ENCODE results near the gene CNTROB. TPM values are rescaled to one million over a fixed set of nuclear protein-coding genes. Genes with fewer than 3 reads are reported as not detected.
A peak's percentile ranks its signal among the peaks of the same experiment; 100 is the strongest.

Gene CNTROB
- total RNA-seq, 1 experiment from 2014 or later = 35.7 TPM

DNA sequence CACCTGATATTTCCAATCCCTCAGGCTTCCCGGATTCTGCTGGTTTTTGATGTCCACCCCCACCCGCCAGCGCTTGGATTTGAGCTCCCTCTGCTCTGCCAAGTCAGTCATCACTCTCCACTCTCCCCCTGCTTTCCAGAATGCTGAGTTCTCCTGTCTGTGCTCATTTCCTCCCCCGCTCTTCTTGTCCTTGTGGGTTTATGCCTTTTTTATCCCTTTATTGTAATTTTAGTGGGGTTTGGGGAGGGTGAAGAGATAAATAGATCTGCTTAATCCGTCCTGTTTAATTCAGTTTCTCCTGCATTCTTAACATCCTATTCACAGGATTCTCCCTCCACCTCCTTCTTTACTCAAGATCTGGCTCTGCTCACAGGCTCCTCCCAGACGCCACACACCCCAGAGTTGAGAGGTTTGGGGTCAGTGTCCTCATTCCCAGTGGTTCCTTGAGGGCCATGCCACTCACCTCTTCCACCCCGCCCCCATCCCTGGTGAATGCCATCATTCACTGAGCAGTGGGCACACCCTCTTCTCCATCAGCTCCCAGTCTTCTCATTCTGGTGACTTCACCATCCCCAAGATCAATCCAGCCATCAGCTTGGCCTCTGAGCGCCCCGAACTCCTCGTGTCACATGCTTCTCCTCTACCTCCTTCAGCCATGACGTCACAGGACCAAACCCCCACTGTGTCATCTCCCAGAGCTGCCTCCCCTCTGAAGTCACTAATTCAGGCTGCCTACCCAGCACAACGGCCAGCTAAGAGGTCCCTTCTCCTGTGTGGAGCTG is 55.3 kb downstream of the CNTROB start:
- no peak for DNase-seq (ENCODE audit: low read depth)

DNA sequence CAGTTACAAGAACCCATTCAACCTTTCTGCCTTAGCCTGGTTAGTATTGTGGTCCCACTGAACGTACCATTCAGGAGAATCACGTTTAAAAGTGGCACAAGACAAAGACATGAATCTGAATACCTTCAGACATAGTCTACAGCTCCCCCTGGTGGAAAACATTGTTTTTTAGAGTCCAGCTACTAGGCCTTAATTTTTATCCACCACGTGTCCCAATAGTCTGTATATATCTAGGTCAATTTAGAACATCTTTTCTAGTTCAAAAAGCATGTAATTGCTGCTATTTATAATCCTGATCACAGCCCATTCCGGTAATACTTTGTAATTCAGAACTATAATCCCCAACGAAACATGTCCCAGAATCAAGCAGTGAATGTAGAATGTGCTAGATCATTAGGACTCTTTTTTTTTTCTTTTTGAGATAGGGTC is 56.8 kb downstream of the CNTROB start:
- DNase-seq (ENCODE audit: low read depth) = peak; percentile 85

DNA sequence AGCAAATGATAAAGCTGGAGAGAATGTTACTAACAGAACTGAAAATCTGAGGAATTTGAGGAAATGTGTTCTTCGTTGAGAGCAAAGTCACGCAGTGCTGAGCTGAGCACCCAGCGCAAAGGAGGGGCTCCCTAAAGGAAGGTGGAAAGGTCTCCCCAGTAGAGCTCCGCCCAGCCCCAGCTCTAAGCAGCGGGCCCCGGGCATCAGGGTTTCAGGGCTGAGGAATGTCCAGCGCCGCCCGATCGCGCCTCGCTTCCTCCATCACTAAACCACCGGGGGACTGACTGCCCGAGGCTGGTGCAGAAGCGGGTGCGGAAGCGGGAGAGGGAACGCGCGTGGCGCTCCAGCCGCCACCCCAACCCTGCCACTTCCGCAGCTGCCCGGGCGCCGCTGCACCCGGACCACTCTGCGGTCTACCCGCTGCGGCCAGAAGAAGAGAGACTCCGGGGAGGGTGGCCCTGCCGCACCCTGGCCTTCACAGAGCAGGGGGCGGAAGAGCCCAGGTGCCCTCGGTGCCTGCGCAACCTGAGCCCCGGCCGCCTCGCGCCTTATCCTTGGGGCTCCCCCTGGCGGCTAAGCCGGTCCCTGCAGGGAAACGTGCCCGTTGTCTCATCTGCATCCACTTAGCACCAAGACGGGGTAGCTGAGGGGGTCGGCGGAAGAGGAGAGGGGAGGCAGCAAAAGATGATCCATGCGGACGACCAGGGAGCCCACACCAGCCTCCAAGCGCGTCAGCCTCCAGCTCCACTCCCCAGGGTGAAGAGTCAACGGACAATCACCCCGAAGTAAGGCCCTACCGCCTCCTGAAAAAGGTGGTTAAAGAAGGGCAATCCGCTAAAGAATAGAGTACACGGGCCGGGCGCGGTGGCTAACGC is 58.0 kb downstream of the CNTROB start:
- DNase-seq (ENCODE audit: low read depth) = peak; percentile 54

DNA sequence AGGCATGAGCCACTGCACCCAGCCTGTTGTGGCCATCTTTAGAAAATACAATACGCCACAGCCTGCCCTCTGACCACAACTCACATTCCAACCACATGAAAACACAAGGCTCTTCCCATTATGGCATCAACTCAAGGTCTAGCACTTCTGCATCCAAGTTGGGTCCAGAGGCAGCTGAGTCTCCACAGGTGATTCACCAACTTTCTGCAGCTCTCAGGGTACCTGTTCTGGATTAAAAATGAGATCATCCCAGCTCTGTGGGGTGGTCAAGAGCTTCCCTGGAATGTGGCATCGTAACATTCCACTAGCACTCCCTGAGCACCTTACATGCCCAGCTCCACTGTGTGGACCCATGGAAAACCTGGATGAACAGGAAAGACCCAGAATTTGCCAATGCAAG is 60.5 kb downstream of the CNTROB start:
- DNase-seq (ENCODE audit: low read depth) = peak; percentile 70

DNA sequence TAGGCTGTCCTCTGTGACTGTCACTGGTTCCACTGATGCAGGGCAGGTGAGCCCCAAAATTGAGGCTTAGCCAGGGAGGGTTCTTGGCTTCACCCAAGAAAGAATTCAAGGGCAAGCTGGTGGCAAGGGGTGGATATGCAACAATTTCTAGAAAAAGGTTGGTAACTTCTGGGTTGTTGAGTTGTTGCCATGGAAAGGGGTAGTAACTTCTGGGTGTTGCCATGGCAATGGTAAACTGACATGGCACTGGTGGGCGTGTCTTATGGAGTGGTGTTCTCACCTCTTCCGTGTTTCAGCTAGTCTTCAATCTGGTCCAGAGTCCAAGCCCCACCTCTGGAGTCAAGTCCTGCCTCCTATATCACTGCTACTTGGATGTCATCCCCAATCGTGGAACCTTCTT is 60.9 kb downstream of the CNTROB start:
- DNase-seq (ENCODE audit: low read depth) = no peak

DNA sequence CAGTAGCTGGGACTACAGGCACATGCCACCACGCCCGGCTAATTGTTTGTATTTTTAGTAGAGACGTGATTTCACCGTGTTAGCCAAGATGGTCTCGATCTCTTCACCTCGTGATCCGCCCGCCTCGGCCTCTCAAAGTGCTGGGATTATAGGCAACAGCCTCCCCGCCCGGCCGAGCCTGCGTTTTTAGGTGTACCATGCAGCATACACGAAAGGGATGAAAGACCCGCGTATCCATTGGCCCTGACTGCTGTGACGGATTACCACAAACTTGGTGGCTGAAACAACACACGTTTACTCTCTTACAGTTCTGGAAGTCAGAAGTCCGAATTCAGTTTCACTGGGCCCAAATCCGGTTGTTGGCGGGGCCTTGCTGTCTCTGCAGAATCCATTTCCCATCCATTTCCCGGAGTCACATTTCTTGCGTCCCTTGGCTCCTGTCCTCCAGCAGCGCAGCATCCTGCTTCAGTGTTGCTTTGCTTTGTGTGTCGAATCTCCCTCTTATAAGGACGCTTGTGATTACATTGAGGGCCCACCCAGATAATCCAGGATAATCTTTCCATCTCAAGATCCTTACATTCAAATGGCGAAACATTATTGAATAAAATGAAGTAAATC is 62.1 kb downstream of the CNTROB start:
- DNase-seq (ENCODE audit: low read depth) = no peak

DNA sequence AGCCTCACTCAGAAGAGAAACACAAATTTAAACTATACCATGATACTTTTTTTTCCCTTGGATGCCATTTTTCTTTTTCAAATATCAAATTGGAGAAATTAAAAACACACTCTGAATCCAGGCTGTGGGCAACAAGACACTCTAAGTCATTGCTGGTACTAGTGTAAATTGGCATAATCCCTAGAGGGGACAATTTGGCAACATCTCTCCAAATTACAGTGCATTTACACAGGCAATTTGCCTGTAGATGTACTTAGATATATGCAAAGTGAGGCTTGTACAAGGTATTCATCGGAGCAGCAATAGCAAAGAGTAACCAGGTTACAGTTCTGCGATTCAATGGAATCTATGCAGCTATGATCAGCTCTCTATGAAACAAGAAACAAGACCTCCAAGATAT is 63.7 kb downstream of the CNTROB start:
- DNase-seq (ENCODE audit: low read depth) = no peak

DNA sequence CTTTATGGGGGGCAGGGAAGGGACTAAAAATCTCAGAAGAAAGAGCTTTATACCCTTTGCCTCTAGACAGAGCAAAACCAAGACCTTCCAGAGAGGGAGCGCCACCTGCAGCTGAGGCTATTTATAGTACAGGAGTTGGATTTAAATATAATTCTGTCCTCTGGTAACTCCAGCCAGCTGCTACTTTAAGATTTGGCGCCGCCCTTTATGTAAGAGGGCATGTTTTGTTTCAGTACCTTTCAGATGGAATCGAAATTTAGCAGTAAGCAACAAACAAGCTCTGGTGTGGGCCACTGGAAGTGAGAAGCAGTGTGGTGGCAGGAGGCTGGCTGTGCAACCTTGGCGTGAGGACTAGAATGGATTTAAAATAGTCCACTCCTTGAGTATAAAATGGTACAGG is 65.2 kb downstream of the CNTROB start:
- peak; percentile 51 for DNase-seq (ENCODE audit: low read depth)

Other genes starting within 250 kb of the CNTROB start
- gene TP53, start 244.7 kb upstream of the CNTROB start, total RNA-seq (2014; rRNA removed) = 34.8 and 35.5 TPM in 2 replicates
- gene WRAP53, start 243.7 kb upstream of the CNTROB start, total RNA-seq (2014; rRNA removed) = 18.2 and 20.0 TPM in 2 replicates
- gene EFNB3, start 227.0 kb upstream of the CNTROB start, total RNA-seq (2014; rRNA removed) = 0.75 and 0.90 TPM in 2 replicates
- not detected in 2 replicates for gene DNAH2, start 214.5 kb upstream of the CNTROB start, total RNA-seq (2014; rRNA removed)
- gene KDM6B, start 98.0 kb upstream of the CNTROB start, total RNA-seq (2014; rRNA removed) = 1.8 and 2.1 TPM in 2 replicates
- 1.1 TPM in 1 of 2 replicates, not detected in the other for gene TMEM88, start 77.1 kb upstream of the CNTROB start, total RNA-seq (2014; rRNA removed)
- 80.8 and 89.6 TPM in 2 replicates for gene NAA38, start 74.6 kb upstream of the CNTROB start, total RNA-seq (2014; rRNA removed)
- 5.6 and 7.8 TPM in 2 replicates for gene CYB5D1, start 74.2 kb upstream of the CNTROB start, total RNA-seq (2014; rRNA removed)
- 83.2 and 98.2 TPM in 2 replicates for gene CHD3, start 43.4 kb upstream of the CNTROB start, total RNA-seq (2014; rRNA removed)
- gene RNF227, start 15.9 kb upstream of the CNTROB start, total RNA-seq (2014; rRNA removed) = 6.9 and 14.2 TPM in 2 replicates
- 0.32 and 0.46 TPM in 2 replicates for gene KCNAB3, start 2.4 kb upstream of the CNTROB start, total RNA-seq (2014; rRNA removed)
- 54.2 and 58.2 TPM in 2 replicates for gene TRAPPC1, start 260 bp upstream of the CNTROB start, total RNA-seq (2014; rRNA removed)
- gene GUCY2D, start 70.4 kb downstream of the CNTROB start, total RNA-seq (2014; rRNA removed) = not detected in 2 replicates
- gene ALOX15B, start 106.9 kb downstream of the CNTROB start, total RNA-seq (2014; rRNA removed) = 0.17 and 0.58 TPM in 2 replicates
- 0.06 TPM in 1 of 2 replicates, not detected in the other for gene ALOX12B, start 155.5 kb downstream of the CNTROB start, total RNA-seq (2014; rRNA removed)
- gene ALOXE3, start 186.3 kb downstream of the CNTROB start, total RNA-seq (2014; rRNA removed) = not detected in 2 replicates
- 0.06 and 0.34 TPM in 2 replicates for gene HES7, start 191.9 kb downstream of the CNTROB start, total RNA-seq (2014; rRNA removed)
- gene PER1, start 220.2 kb downstream of the CNTROB start, total RNA-seq (2014; rRNA removed) = 12.6 and 18.2 TPM in 2 replicates
- 3.8 and 4.6 TPM in 2 replicates for gene VAMP2, start 230.7 kb downstream of the CNTROB start, total RNA-seq (2014; rRNA removed)
- gene TMEM107, start 244.2 kb downstream of the CNTROB start, total RNA-seq (2014; rRNA removed) = 40.0 and 45.3 TPM in 2 replicates